Measurements from ENCODE around the gene AGBL1.

Gene AGBL1

GRCh38 chr15:86229936-86230335 is 150.3 kb downstream of the AGBL1 start:
- TF ChIP-seq POLR2AphosphoS5 (IDR thresholded peaks at IDR 0.05; ENCODE audit: low read depth, low read length) (no peak), FOXP2 (optimal IDR thresholded peaks at IDR 0.05; ENCODE audit: borderline replicate concordance, extremely low read depth, extremely low read length, insufficient read depth) (no peak)
- TF ChIP-seq, protein P1, sequence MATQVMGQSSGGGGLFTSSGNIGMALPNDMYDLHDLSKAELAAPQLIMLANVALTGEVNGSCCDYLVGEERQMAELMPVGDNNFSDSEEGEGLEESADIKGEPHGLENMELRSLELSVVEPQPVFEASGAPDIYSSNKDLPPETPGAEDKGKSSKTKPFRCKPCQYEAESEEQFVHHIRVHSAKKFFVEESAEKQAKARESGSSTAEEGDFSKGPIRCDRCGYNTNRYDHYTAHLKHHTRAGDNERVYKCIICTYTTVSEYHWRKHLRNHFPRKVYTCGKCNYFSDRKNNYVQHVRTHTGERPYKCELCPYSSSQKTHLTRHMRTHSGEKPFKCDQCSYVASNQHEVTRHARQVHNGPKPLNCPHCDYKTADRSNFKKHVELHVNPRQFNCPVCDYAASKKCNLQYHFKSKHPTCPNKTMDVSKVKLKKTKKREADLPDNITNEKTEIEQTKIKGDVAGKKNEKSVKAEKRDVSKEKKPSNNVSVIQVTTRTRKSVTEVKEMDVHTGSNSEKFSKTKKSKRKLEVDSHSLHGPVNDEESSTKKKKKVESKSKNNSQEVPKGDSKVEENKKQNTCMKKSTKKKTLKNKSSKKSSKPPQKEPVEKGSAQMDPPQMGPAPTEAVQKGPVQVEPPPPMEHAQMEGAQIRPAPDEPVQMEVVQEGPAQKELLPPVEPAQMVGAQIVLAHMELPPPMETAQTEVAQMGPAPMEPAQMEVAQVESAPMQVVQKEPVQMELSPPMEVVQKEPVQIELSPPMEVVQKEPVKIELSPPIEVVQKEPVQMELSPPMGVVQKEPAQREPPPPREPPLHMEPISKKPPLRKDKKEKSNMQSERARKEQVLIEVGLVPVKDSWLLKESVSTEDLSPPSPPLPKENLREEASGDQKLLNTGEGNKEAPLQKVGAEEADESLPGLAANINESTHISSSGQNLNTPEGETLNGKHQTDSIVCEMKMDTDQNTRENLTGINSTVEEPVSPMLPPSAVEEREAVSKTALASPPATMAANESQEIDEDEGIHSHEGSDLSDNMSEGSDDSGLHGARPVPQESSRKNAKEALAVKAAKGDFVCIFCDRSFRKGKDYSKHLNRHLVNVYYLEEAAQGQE (IDR thresholded peaks at IDR 0.05; ENCODE audit: insufficient read depth in 1 of 2, low read depth in 2 of 2, low read length in 2 of 2): no peak

- no peak for TF ChIP-seq TAF1 (IDR thresholded peaks at IDR 0.05; ENCODE audit: borderline replicate concordance, insufficient read depth, low read length)
- TF ChIP-seq FOXP2 (optimal IDR thresholded peaks at IDR 0.05; ENCODE audit: borderline replicate concordance, extremely low read depth, extremely low read length, insufficient read depth): no peak
- TF ChIP-seq SIN3A (IDR thresholded peaks at IDR 0.05; ENCODE audit: borderline replicate concordance, insufficient read depth, low read length): no peak
- TF ChIP-seq POLR2AphosphoS5 (IDR thresholded peaks at IDR 0.05; ENCODE audit: low read depth, low read length): no peak
- TF ChIP-seq, protein P1 (IDR thresholded peaks at IDR 0.05; ENCODE audit: insufficient read depth in 1 of 2, low read depth in 2 of 2, low read length in 2 of 2): no peak
Measured at GRCh38 chr15:86231864-86232721, 152.4 kb downstream of the AGBL1 start.

DNA sequence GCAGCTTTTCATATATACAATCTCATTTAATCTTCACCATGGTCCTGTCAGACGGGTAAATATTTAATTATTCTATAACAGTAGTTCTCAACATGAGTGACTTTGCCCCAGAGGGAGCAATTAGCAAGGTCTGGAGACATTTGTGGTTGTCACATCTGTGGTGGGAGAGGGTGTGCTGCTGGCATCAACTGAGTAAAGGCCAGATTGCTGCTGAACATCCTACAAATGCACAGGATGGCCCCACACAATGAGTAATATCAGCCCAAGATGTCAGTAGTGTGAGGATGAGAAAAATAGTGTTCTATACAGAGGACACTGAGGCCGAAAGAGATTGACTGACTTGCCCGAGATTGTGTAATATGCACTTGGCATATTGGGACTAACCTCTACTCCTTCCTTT is 156.0 kb downstream of the AGBL1 start:
- no peak for TF ChIP-seq FOXP2 (optimal IDR thresholded peaks at IDR 0.05; ENCODE audit: borderline replicate concordance, extremely low read depth, extremely low read length, insufficient read depth)

DNA sequence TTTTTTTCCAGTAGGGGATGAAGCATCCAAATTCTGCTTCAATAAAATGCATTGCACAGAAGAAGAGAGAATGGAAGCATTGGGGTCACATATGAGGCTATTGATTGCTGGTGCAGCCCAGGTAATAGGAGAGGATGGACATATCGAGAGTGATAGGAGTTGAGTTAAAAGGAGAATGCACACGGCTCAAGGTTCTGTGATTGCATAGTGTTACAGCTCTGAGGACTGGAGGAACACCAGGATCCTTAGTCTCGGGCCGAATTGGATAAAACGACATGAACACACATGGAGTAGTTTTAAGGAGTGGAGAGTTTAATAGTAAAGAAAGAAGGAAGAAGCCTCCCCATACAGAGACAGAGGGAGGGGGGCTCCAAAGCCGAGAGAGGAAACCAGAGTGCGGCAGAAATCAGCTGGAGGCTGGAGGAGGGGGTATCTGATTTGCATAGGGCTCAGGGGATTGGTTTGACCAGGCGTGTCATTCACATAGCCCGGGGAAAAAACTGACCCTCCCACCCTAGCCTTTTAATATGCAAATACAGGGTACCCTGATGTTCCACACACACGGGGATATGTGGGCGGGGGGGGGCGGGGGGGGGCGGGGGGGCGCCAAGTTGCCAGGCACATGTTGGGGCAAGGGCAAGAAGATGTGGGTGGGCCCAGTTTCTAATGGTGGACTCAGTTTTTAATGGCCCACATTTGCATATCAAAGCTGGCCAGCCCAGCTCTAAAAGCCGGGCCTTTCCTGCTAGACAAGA is 156.9 kb downstream of the AGBL1 start:
- TF ChIP-seq FOXP2 (optimal IDR thresholded peaks at IDR 0.05; ENCODE audit: borderline replicate concordance, extremely low read depth, extremely low read length, insufficient read depth): no peak
- no peak for TF ChIP-seq SIN3A (IDR thresholded peaks at IDR 0.05; ENCODE audit: borderline replicate concordance, insufficient read depth, low read length)
- no peak for TF ChIP-seq POLR2AphosphoS5 (IDR thresholded peaks at IDR 0.05; ENCODE audit: low read depth, low read length)
- TF ChIP-seq, protein P1 (IDR thresholded peaks at IDR 0.05; ENCODE audit: insufficient read depth in 1 of 2, low read depth in 2 of 2, low read length in 2 of 2): no peak
- no peak for TF ChIP-seq TAF1 (IDR thresholded peaks at IDR 0.05; ENCODE audit: borderline replicate concordance, insufficient read depth, low read length)

- no peak for TF ChIP-seq SIN3A (IDR thresholded peaks at IDR 0.05; ENCODE audit: borderline replicate concordance, insufficient read depth, low read length)
- TF ChIP-seq, protein P1 (IDR thresholded peaks at IDR 0.05; ENCODE audit: insufficient read depth in 1 of 2, low read depth in 2 of 2, low read length in 2 of 2): no peak
- no peak for TF ChIP-seq FOXP2 (optimal IDR thresholded peaks at IDR 0.05; ENCODE audit: borderline replicate concordance, extremely low read depth, extremely low read length, insufficient read depth)
- TF ChIP-seq POLR2AphosphoS5 (IDR thresholded peaks at IDR 0.05; ENCODE audit: low read depth, low read length): no peak
- no peak for TF ChIP-seq TAF1 (IDR thresholded peaks at IDR 0.05; ENCODE audit: borderline replicate concordance, insufficient read depth, low read length)
Measured at GRCh38 chr15:86237111-86237500, 157.4 kb downstream of the AGBL1 start.

Data from PFSK-1 (cell line).